ENCODE measurements around the gene SMYD3. TPM values are rescaled to one million over a fixed set of nuclear protein-coding genes. Genes with fewer than 3 reads are reported as not detected.

SMYD3 gene
- total RNA-seq, 3 donors from 2014 or later = 16.3 to 18.0 (median 16.4) TPM

- no peaks in the 10 kb centered on the region for H3K4me1 ChIP-seq (ENCODE audit: low read depth)
- no peaks in the 10 kb centered on the region for H3K9me3 ChIP-seq
- intact Hi-C loops (cut with DNase I, micrococcal nuclease) = no loop called here
- H3K4me3 ChIP-seq = no peak overlapping the region
- no peak for TF ChIP-seq CTCF (IDR thresholded peaks at IDR 0.05)
- no peaks in the 10 kb centered on the region for H3K36me3 ChIP-seq (ENCODE audit: low read depth)
- DNase-seq = no peak
- ATAC-seq = no peak
These were observed 694.8 kb downstream of the SMYD3 start for GRCh38 chr1:245812278-245812677.

- no peaks in the 10 kb centered on the region for H3K36me3 ChIP-seq (ENCODE audit: low read depth)
- intact Hi-C loops (cut with DNase I, micrococcal nuclease) = no loop called here
- H3K4me1 ChIP-seq (ENCODE audit: low read depth) = no peaks in the 10 kb centered on the region
- no peak overlapping the region for H3K4me3 ChIP-seq
- TF ChIP-seq CTCF (IDR thresholded peaks at IDR 0.05) = no peak
- peak in 1 of 3 donors; percentile 3 for DNase-seq
- peak; percentile 68 for ATAC-seq
- no peaks in the 10 kb centered on the region for H3K9me3 ChIP-seq
These were observed 696.2 kb downstream of the SMYD3 start for GRCh38 chr1:245810789-245811337.

- ATAC-seq = no peak
- no peak for DNase-seq
- H3K4me1 ChIP-seq (ENCODE audit: low read depth) = no peaks in the 10 kb centered on the region
- intact Hi-C loops (cut with DNase I, micrococcal nuclease) = no loop called here
- TF ChIP-seq CTCF (IDR thresholded peaks at IDR 0.05) = no peak
- H3K9me3 ChIP-seq = no peaks in the 10 kb centered on the region
- H3K36me3 ChIP-seq (ENCODE audit: low read depth) = no peaks in the 10 kb centered on the region
- no peak overlapping the region for H3K4me3 ChIP-seq
These were observed 696.8 kb downstream of the SMYD3 start for GRCh38 chr1:245810181-245810769.

GRCh38 chr1:245809361-245809760 is 697.7 kb downstream of the SMYD3 start:
- ATAC-seq (no peak), DNase-seq (no peak)
- intact Hi-C loops (cut with DNase I, micrococcal nuclease) = no loop called here
- Histone ChIP-seq H3K36me3 (ENCODE audit: low read depth) (no peaks in the 10 kb centered on the region), H3K9me3 (no peaks in the 10 kb centered on the region), H3K4me1 (ENCODE audit: low read depth) (no peaks in the 10 kb centered on the region), H3K4me3 (no peak overlapping the region)
- TF ChIP-seq CTCF (IDR thresholded peaks at IDR 0.05) = no peak

- TF ChIP-seq CTCF (IDR thresholded peaks at IDR 0.05) = no peak
- Histone ChIP-seq H3K9me3 (no peaks in the 10 kb centered on the region), H3K4me1 (ENCODE audit: low read depth) (no peaks in the 10 kb centered on the region), H3K4me3 (no peak overlapping the region), H3K36me3 (ENCODE audit: low read depth) (no peaks in the 10 kb centered on the region)
- peak; percentile 42 for ATAC-seq
- intact Hi-C loops (cut with DNase I, micrococcal nuclease) = no loop called here
- DNase-seq = no peak
These were observed 698.9 kb downstream of the SMYD3 start for GRCh38 chr1:245807954-245808719.

Data from mucosa of descending colon (tissue), 3 donors.